Colonic mucosa (tissue), 4 donors: ENCODE data around the gene ISM1. TPM values are rescaled to one million over a fixed set of nuclear protein-coding genes. Genes with fewer than 3 reads are reported as not detected.
A peak's percentile ranks its signal among the peaks of the same experiment; 100 is the strongest.

Experiments
- DNase-seq: peaks from one replicate; pipeline ENCODE4 v3.0.0-alpha.2; 2020
- H3K27ac ChIP-seq: fragments of 200-600 bp; one replicate; pipeline ENCODE4 v1.8.0; 2021
- H3K27me3 ChIP-seq: fragments of 200-600 bp; one replicate; pipeline ENCODE4 v1.8.0; 2021
- H3K36me3 ChIP-seq: fragments of 200-600 bp; one replicate; pipeline ENCODE4 v1.8.0; 2021
- H3K4me1 ChIP-seq: fragments of 200-600 bp; one replicate; pipeline ENCODE4 v1.8.0; 2021; ENCODE audit warnings: mild to moderate bottlenecking
- H3K4me3 ChIP-seq: fragments of 200-600 bp; one replicate; pipeline ENCODE4 v1.8.0; 2021
- H3K9ac ChIP-seq, 2 donors: one replicate each; pipeline ENCODE4 v1.7.0; 2013; ENCODE audit warnings: control low read depth in 2 of 2, low read depth in 2 of 2, low read length in 2 of 2
- H3K9me3 ChIP-seq: fragments of 200-600 bp; one replicate; pipeline ENCODE4 v1.8.0; 2021
- CTCF ChIP-seq: fragments of 200-600 bp; IDR thresholded peaks from one replicate; pipeline ENCODE4 v1.8.0; 2022; ENCODE audit warnings: antibody characterized with exemption, mild to moderate bottlenecking
- intact Hi-C: fragments of 100-400 bp; cut with DNase I; formaldehyde crosslinking; loops from one replicate; pipeline ENCODE4 v1.14.1; 2022
- total RNA-seq, 2 donors: library from RNA; stranded (reverse); fragmentation: NEBNext Ultra II Directional in 1 of 2; extraction: Animal tissue kit (Norgen Biotek cat#: 25700) in 1 of 2; gene quantifications; one replicate each; pipeline ENCODE4 v1.2.1, GENCODE V29; 2021
- donor health status: healthy.
- donor health status: DM: no; HTN: no; CAD: no.
- donor health status: DM: no; HTN: no; CAD: no.

Gene ISM1
- total RNA-seq, 2 donors from 2014 or later = 0.42 TPM; not detected in 1

- H3K36me3 ChIP-seq = no peaks in the 10 kb centered on the region
- H3K27ac ChIP-seq = no peak overlapping the region
- intact Hi-C loops = no loop called here
- H3K27me3 ChIP-seq = no peaks in the 10 kb centered on the region
- TF ChIP-seq CTCF = no peak
- no peak overlapping the region for H3K9ac ChIP-seq
- H3K4me1 ChIP-seq = no peaks in the 10 kb centered on the region
- no peak for DNase-seq
- no peaks in the 10 kb centered on the region for H3K9me3 ChIP-seq
- no peak overlapping the region for H3K4me3 ChIP-seq
These were observed 76.2 kb downstream of the ISM1 start for GRCh38 chr20:13297147-13297899.

DNA sequence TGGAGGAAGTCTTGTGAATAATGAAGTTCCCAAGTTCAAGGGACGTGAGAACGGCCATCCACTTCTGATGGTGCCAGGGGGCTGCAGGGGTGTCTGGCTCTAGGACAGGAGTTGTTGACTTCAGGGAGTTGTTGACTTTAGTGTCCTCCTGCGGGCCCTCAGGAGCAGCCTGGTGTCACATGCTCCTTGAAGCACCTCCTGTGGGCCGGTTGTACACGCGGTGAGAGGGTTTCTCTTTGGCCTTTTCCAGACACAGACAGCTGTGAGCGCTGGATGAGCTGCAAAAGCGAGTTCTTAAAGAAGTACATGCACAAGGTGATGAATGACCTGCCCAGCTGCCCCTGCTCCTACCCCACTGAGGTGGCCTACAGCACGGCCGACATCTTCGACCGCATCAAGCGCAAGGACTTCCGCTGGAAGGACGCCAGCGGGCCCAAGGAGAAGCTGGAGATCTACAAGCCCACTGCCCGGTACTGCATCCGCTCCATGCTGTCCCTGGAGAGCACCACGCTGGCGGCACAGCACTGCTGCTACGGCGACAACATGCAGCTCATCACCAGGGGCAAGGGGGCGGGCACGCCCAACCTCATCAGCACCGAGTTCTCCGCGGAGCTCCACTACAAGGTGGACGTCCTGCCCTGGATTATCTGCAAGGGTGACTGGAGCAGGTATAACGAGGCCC, 77.8 kb downstream of the ISM1 start:
- no peak for DNase-seq
- TF ChIP-seq CTCF = no peak

GRCh38 chr20:13299401-13299800, 78.3 kb downstream of the ISM1 start:
- Histone ChIP-seq H3K4me1 (no peaks in the 10 kb centered on the region), H3K4me3 (no peak overlapping the region), H3K9ac (no peak overlapping the region), H3K36me3 (no peaks in the 10 kb centered on the region), H3K27me3 (no peaks in the 10 kb centered on the region), H3K9me3 (no peaks in the 10 kb centered on the region), H3K27ac (no peak overlapping the region)
- no peak for DNase-seq
- no peak for TF ChIP-seq CTCF
- intact Hi-C loops = no loop called here

More for the DNA sequence above, 77.8 kb downstream of the ISM1 start:
- H3K27ac ChIP-seq = no peak overlapping the region
- intact Hi-C loops = no loop called here
- H3K27me3 ChIP-seq = no peaks in the 10 kb centered on the region
- no peaks in the 10 kb centered on the region for H3K4me1 ChIP-seq
- H3K9ac ChIP-seq = no peak overlapping the region
- no peaks in the 10 kb centered on the region for H3K9me3 ChIP-seq
- H3K4me3 ChIP-seq = no peak overlapping the region
- H3K36me3 ChIP-seq = no peaks in the 10 kb centered on the region

DNA sequence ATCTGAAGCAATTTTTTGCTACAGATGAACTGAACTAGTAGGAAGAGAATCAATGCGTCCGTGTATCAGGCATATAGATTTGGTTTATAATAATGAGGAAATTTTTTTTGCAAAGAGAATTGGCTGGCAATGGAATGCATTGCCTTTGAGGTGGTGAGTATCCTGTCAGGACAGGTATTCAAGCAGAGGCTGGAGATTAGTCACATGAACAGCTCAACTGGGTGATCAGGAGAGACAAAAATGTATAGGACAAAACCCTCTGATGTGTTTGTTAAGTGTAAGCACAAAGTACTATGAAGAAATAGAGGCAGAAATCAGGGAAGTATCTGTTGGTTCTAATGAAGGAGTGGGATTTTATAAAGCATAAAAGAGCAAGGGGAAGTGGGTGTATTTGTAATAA, 80.5 kb downstream of the ISM1 start:
- no peak overlapping the region for H3K4me3 ChIP-seq
- H3K4me1 ChIP-seq = no peaks in the 10 kb centered on the region
- H3K27ac ChIP-seq = no peak overlapping the region
- no peaks in the 10 kb centered on the region for H3K9me3 ChIP-seq
- H3K36me3 ChIP-seq = no peaks in the 10 kb centered on the region
- no peak overlapping the region for H3K9ac ChIP-seq
- intact Hi-C loops = loop anchor here (2.0 kb wide), 1 partner anchor 183 kb away; no protein-coding TSS in a partner anchor
- DNase-seq = no peak
- no peaks in the 10 kb centered on the region for H3K27me3 ChIP-seq
- no peak for TF ChIP-seq CTCF

DNA sequence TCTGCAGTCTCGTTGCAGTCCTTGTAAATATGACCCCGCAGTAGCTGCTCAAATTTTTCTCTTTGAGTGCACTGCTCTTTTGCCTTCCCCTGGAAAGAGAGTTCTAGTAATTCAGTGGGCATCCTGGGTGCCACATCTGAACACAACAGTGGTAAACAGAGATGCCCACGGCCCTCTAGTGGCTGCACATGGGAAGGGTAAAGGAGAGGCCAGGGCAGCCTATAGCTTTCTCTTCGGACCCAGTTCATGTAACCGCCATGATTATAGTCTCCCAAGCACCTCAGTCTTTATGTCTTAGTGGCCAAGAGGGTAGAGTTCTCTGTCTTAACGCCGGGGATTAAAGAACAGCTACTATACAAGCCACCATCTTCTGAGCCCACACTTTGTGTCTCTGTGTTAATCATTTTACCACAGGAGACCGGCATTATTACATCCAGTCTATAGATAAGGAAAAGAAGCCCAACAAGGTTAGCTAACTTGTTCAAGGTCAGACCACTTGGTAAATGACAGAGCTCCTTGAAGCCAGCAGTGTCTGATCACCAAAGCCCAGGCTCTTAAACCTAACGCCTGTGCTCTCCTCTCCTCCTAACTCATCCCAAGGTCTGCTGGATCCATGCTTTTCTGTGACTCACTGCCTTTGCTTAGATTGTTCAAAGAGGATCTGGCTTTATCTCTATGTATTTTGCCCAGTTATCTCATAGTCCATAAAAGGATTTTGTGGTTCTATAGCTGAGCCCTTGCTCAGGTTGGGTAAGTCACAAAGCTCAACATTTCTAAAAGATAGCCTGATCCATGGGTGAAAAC, 81.8 kb downstream of the ISM1 start:
- H3K27ac ChIP-seq = no peak overlapping the region
- peak; percentile 49 for DNase-seq
- intact Hi-C loops = no loop called here

More for the DNA sequence above, 81.8 kb downstream of the ISM1 start:
- Histone ChIP-seq H3K9me3 (no peaks in the 10 kb centered on the region), H3K27me3 (no peaks in the 10 kb centered on the region), H3K9ac (no peak overlapping the region), H3K4me3 (no peak overlapping the region), H3K4me1 (no peaks in the 10 kb centered on the region), H3K36me3 (no peaks in the 10 kb centered on the region)
- peak; percentile 59 for TF ChIP-seq CTCF
